ENCODE results near the gene INHBC.

Gene INHBC

GRCh38 chr12:57470286-57470969 lies 35.8 kb downstream of the INHBC start:
- DNase-seq: no peak

GRCh38 chr12:57470970-57471656 lies 36.5 kb downstream of the INHBC start:
- no peak for DNase-seq

GRCh38 chr12:57471661-57472060 lies 37.1 kb downstream of the INHBC start:
- no peak for DNase-seq

- DNase-seq: no peak
Observed at GRCh38 chr12:57472391-57472790, 37.8 kb downstream of the INHBC start.

GRCh38 chr12:57473392-57473791 lies 38.8 kb downstream of the INHBC start:
- no peak for DNase-seq

- DNase-seq: no peak
Observed at GRCh38 chr12:57473886-57474285, 39.3 kb downstream of the INHBC start.

- no peak for DNase-seq
Observed at GRCh38 chr12:57474430-57474829, 39.8 kb downstream of the INHBC start.

- DNase-seq: no peak
Observed at GRCh38 chr12:57474862-57475261, 40.3 kb downstream of the INHBC start.

- no peak for DNase-seq
Observed at GRCh38 chr12:57475271-57476161, 40.9 kb downstream of the INHBC start.

- no peak for DNase-seq
Observed at GRCh38 chr12:57476162-57476992, 41.8 kb downstream of the INHBC start.

GRCh38 chr12:57476993-57477709 lies 42.6 kb downstream of the INHBC start:
- no peak for DNase-seq

GRCh38 chr12:57477710-57478681 lies 43.4 kb downstream of the INHBC start:
- DNase-seq: no peak

- DNase-seq: no peak
Observed at GRCh38 chr12:57479043-57479375, 44.4 kb downstream of the INHBC start.

GRCh38 chr12:57479376-57480115 lies 45.0 kb downstream of the INHBC start, which contains the start of gene ARHGAP9:
Gene ARHGAP9 (minus strand): TSS chr12:57479866. CDS start chr12:57479406, 460 bp downstream.
- DNase-seq: no peak

- no peak for DNase-seq
Observed at GRCh38 chr12:57481671-57482070, 47.1 kb downstream of the INHBC start.

GRCh38 chr12:57483466-57483865 lies 48.9 kb downstream of the INHBC start:
- DNase-seq: no peak

- DNase-seq: no peak
Observed at GRCh38 chr12:57485695-57486094, 51.1 kb downstream of the INHBC start.

- DNase-seq: no peak
Observed at GRCh38 chr12:57487055-57487596, 52.5 kb downstream of the INHBC start.

GRCh38 chr12:57487597-57488401 lies 53.2 kb downstream of the INHBC start, which contains the start of gene MARS1:
Gene MARS1 (plus strand): TSS chr12:57488068. CDS start chr12:57488091, 23 bp downstream.
- peak; percentile 94 for DNase-seq

Data from NCI-H1048 (cell line).